Neutrophil (primary cell): ENCODE measurements around the gene PSRC1.
A peak's percentile ranks its signal among the peaks of the same experiment; 100 is the strongest.

Experiments used
- H3K27ac ChIP-seq: fragments of 200-600 bp; sonication (generic); 2 replicates; pipeline ENCODE4 v1.5.1; 2016; ENCODE audit warnings: mild to moderate bottlenecking, moderate library complexity
- H3K27me3 ChIP-seq: fragments of 200-600 bp; sonication (generic); 2 replicates; pipeline ENCODE4 v1.6.0; 2016; ENCODE audit warnings: mild to moderate bottlenecking
- H3K36me3 ChIP-seq: fragments of 200-600 bp; sonication (generic); 2 replicates; pipeline ENCODE4 v1.5.1; 2017
- H3K4me1 ChIP-seq, 2 experiments: fragments of 200-600 bp in 1 of 2; sonication (generic) in 1 of 2; 1 replicate in 1 of 2; 2 replicates in 1 of 2; pipeline versions ENCODE4 v1.5.1 to v1.6.1; 2013 to 2016; ENCODE audit warnings: low read depth in 1 of 2, low read length in 1 of 2, mild to moderate bottlenecking in 1 of 2, moderate library complexity in 1 of 2; ENCODE audit not compliant: control insufficient read depth in 1 of 2, insufficient read depth in 1 of 2
- H3K4me3 ChIP-seq, 2 experiments: fragments of 200-600 bp in 1 of 2; sonication (generic) in 1 of 2; 1 replicate in 1 of 2; 2 replicates in 1 of 2; pipeline ENCODE4 v1.5.1; 2013 to 2016; ENCODE audit warnings: low read depth in 1 of 2, low read length in 1 of 2, mild to moderate bottlenecking in 1 of 2, moderate library complexity in 1 of 2
- H3K9me3 ChIP-seq: fragments of 200-600 bp; sonication (generic); 2 replicates; pipeline ENCODE4 v1.5.1; 2016
- TF ChIP-seq, protein P1 (sequence below): fragments of 200-600 bp; sonication (generic); IDR thresholded peaks from 2 replicates; pipeline ENCODE4 v1.5.1; 2016; ENCODE audit warnings: antibody characterized with exemption

Gene PSRC1

GRCh38 chr1:109300650-109301151 is 17.8 kb upstream of the PSRC1 start:
- TF ChIP-seq, protein P1, sequence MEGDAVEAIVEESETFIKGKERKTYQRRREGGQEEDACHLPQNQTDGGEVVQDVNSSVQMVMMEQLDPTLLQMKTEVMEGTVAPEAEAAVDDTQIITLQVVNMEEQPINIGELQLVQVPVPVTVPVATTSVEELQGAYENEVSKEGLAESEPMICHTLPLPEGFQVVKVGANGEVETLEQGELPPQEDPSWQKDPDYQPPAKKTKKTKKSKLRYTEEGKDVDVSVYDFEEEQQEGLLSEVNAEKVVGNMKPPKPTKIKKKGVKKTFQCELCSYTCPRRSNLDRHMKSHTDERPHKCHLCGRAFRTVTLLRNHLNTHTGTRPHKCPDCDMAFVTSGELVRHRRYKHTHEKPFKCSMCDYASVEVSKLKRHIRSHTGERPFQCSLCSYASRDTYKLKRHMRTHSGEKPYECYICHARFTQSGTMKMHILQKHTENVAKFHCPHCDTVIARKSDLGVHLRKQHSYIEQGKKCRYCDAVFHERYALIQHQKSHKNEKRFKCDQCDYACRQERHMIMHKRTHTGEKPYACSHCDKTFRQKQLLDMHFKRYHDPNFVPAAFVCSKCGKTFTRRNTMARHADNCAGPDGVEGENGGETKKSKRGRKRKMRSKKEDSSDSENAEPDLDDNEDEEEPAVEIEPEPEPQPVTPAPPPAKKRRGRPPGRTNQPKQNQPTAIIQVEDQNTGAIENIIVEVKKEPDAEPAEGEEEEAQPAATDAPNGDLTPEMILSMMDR: no peak
- Histone ChIP-seq H3K36me3 (no peaks in the 10 kb centered on the region), H3K4me1 (peaks cover 20 to 30% of the 10 kb centered on the region in 2 experiments), H3K27ac (peak overlapping the region; percentile 72), H3K27me3 (no peaks in the 10 kb centered on the region), H3K4me3 (no peak overlapping the region), H3K9me3 (no peaks in the 10 kb centered on the region)

GRCh38 chr1:109299558-109300343 is 16.8 kb upstream of the PSRC1 start:
- no peaks in the 10 kb centered on the region for H3K9me3 ChIP-seq
- no peak overlapping the region for H3K4me3 ChIP-seq
- TF ChIP-seq, protein P1: no peak
- no peaks in the 10 kb centered on the region for H3K36me3 ChIP-seq
- H3K27me3 ChIP-seq: no peaks in the 10 kb centered on the region
- peaks cover 30 to 40% of the 10 kb centered on the region in 2 experiments for H3K4me1 ChIP-seq
- H3K27ac ChIP-seq: peak overlapping the region; percentile 72

GRCh38 chr1:109298666-109299557 is 16.0 kb upstream of the PSRC1 start:
- Histone ChIP-seq H3K9me3 (no peaks in the 10 kb centered on the region), H3K4me3 (no peak overlapping the region), H3K36me3 (no peaks in the 10 kb centered on the region), H3K27ac (peak overlapping the region; percentile 72), H3K27me3 (no peaks in the 10 kb centered on the region), H3K4me1 (peaks cover 38 to 48% of the 10 kb centered on the region in 2 experiments)
- TF ChIP-seq, protein P1: no peak

- no peaks in the 10 kb centered on the region for H3K27me3 ChIP-seq
- H3K9me3 ChIP-seq: no peaks in the 10 kb centered on the region
- H3K4me3 ChIP-seq: no peak overlapping the region
- TF ChIP-seq, protein P1: no peak
- no peak overlapping the region for H3K27ac ChIP-seq
- H3K4me1 ChIP-seq: peaks cover 41 to 55% of the 10 kb centered on the region in 2 experiments
- H3K36me3 ChIP-seq: no peaks in the 10 kb centered on the region
These were observed 13.8 kb upstream of the PSRC1 start for GRCh38 chr1:109296782-109297181.

- H3K27me3 ChIP-seq: no peaks in the 10 kb centered on the region
- H3K27ac ChIP-seq: no peak overlapping the region
- H3K4me3 ChIP-seq: no peak overlapping the region
- no peaks in the 10 kb centered on the region for H3K9me3 ChIP-seq
- H3K36me3 ChIP-seq: no peaks in the 10 kb centered on the region
- H3K4me1 ChIP-seq: peaks cover 50 to 61% of the 10 kb centered on the region in 2 experiments
- TF ChIP-seq, protein P1: no peak
These were observed 12.9 kb upstream of the PSRC1 start for GRCh38 chr1:109295712-109296415.
